ENCODE results near the gene EPG5. TPM values are rescaled to one million over a fixed set of nuclear protein-coding genes. Genes with fewer than 3 reads are reported as not detected.

Gene EPG5
- total RNA-seq, 1 donor from 2014 or later = 18.2 TPM

DNA sequence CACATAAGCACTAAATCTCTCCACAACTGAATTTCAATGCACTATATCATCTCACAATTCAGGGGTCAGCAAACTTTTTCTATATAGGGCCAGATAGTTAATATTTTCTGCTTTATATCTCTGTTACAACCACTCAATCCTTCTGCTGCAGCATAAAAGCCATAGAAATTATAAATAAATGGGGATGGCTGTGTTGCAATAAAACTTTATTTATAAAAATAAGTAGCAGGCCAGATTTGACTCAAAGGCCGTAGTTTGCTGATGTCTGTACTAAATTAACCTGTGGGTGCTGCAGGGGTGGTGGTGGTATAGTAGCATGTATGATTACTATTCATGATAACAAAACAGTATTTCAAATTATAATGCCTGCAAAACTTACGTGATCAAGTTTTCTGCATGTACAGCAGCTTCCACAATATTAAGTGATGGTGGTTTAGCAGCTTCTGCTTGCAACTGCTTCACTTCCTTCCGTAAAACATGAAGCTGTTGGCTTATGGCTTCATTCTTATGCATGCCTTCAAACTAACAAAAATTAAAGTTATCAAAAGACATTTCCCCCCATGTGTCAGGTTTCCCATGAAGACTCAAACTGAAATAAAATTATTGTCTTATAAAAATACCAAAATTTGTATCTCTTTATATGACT is 77.6 kb downstream of the EPG5 start:
- intact Hi-C loops (cut with micrococcal nuclease) = no loop called here
- TF ChIP-seq, protein P1, sequence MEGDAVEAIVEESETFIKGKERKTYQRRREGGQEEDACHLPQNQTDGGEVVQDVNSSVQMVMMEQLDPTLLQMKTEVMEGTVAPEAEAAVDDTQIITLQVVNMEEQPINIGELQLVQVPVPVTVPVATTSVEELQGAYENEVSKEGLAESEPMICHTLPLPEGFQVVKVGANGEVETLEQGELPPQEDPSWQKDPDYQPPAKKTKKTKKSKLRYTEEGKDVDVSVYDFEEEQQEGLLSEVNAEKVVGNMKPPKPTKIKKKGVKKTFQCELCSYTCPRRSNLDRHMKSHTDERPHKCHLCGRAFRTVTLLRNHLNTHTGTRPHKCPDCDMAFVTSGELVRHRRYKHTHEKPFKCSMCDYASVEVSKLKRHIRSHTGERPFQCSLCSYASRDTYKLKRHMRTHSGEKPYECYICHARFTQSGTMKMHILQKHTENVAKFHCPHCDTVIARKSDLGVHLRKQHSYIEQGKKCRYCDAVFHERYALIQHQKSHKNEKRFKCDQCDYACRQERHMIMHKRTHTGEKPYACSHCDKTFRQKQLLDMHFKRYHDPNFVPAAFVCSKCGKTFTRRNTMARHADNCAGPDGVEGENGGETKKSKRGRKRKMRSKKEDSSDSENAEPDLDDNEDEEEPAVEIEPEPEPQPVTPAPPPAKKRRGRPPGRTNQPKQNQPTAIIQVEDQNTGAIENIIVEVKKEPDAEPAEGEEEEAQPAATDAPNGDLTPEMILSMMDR (IDR thresholded peaks at IDR 0.05; ENCODE audit: borderline replicate concordance) = no peak
- H3K36me3 ChIP-seq = peaks cover 82% of the 10 kb centered on the region
- no peaks in the 10 kb centered on the region for H3K4me1 ChIP-seq
- DNase-seq = no peak
- no peak overlapping the region for H3K27ac ChIP-seq (replicated peaks)
- no peak overlapping the region for H3K4me3 ChIP-seq
- no peaks in the 10 kb centered on the region for H3K27me3 ChIP-seq (ENCODE audit: low read depth)
- no peaks in the 10 kb centered on the region for H3K9me3 ChIP-seq (replicated peaks)

DNA sequence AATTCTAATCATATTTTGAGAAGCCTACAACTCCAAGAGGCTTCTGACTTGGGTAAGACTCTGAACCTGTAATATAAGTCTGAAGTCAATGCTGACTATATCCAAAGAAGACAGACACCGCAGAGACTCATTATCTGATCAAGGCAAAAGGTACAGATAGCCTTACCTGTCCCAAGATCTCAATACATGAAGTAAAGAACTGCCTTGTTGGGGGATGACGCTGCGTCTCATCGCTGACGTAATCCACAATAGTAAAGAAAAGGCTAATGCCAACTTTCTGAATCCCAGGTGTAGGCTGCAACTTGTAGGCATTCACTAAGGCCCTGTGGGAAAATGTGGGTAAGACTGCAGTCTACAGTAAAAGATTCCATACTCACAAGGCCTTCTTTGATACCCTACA is 79.5 kb downstream of the EPG5 start:
- intact Hi-C loops (cut with micrococcal nuclease) = no loop called here
- DNase-seq = no peak
- H3K9me3 ChIP-seq (replicated peaks) = no peaks in the 10 kb centered on the region
- TF ChIP-seq, protein P1 (IDR thresholded peaks at IDR 0.05; ENCODE audit: borderline replicate concordance) = no peak
- H3K27ac ChIP-seq (replicated peaks) = no peak overlapping the region
- H3K27me3 ChIP-seq (ENCODE audit: low read depth) = no peaks in the 10 kb centered on the region
- H3K36me3 ChIP-seq = peaks cover 86% of the 10 kb centered on the region
- H3K4me3 ChIP-seq = no peak overlapping the region
- H3K4me1 ChIP-seq = no peaks in the 10 kb centered on the region

DNA sequence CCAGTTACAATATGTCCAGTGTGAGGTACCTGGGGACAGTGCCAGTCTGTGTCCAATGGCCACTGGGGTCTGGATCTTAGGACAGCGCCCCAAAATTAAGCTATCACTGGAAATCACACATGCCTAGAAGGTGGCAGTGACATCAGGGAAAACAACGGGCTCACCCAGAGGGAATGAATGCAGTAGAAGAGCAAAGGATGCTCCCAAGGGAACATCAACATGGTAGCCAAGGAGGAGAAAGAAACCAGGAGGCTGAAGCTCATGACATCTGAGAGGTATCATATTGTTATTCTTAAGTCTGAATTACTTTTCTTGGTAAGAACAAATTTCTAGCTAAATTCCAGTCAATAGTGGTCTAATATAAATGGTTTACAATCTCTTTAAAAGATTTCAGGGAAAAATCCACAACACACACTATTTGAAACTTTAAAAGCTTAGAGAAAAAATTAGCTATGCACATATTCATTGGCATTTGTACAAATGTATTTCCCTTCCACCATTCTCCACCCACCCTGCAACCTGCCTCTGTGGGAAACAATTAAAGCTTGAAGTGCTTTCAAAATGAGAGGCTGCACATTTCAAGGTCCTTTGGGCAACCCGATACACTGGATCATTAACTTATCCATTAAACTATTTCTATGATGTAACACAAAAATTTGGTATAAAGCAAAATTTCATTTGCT is 86.1 kb downstream of the EPG5 start:
- Histone ChIP-seq H3K36me3 (peaks cover 81% of the 10 kb centered on the region), H3K27me3 (ENCODE audit: low read depth) (no peaks in the 10 kb centered on the region), H3K4me3 (no peak overlapping the region), H3K4me1 (peaks cover 6% of the 10 kb centered on the region), H3K27ac (replicated peaks) (no peak overlapping the region), H3K9me3 (replicated peaks) (no peaks in the 10 kb centered on the region)
- TF ChIP-seq, protein P1 (IDR thresholded peaks at IDR 0.05; ENCODE audit: borderline replicate concordance) = no peak
- no peak for DNase-seq
- intact Hi-C loops (cut with micrococcal nuclease) = loop anchor here (2.0 kb wide), 1 partner anchor 190 kb away; no protein-coding TSS in a partner anchor

DNA sequence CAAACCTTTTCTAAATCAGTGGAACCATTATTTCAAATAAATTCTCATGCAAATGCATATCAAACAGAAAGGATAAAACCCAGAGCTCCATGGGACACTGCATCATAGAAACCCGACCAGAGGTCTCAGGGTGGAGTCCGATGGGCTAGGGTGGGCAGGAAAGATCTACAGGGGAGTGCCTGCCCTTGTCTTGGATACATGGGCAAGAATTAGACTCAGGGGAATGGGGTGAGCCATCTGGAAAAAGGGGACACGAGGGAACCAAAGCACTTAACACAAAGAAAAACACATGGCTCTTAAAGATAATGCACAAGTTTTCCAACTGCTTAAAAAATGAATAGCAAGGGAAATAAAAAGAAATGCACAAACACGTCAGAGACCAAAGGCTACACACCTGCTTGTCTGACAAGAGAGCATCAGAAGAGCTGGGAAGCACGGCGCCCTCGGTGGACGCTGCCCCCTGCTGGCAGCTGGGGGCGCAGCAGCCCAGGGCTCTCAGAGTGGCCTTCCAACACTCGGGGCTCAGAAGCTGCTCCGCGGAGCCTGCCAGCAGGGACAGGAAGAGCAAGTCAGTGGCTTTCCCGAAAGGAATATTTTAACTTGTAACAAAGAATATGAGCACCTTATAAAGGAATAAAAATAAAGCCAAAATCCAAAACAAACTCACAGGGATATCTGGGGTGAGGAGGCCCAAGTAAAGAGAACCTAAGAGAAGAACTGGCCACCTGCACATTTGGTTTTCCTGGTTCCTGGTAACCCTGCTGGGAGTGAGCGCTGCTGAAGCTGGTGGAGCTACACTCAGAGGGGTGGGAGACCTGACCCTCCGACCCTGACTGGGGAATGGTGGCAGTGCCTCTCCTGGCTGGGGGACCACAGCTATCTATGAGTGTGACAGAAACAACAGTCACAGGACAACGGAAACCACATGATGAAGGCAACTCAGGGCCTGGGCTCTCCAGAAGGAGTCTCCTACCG is 87.2 kb downstream of the EPG5 start:
- Histone ChIP-seq H3K27me3 (ENCODE audit: low read depth) (no peaks in the 10 kb centered on the region), H3K9me3 (replicated peaks) (no peaks in the 10 kb centered on the region), H3K36me3 (peaks cover 85% of the 10 kb centered on the region), H3K4me1 (peaks cover 6% of the 10 kb centered on the region), H3K27ac (replicated peaks) (no peak overlapping the region), H3K4me3 (no peak overlapping the region)
- intact Hi-C loops (cut with micrococcal nuclease) = loop anchor here (2.0 kb wide), 1 partner anchor 189 kb away; no protein-coding TSS in a partner anchor
- DNase-seq = peak; percentile 60
- TF ChIP-seq, protein P1 (IDR thresholded peaks at IDR 0.05; ENCODE audit: borderline replicate concordance) = peak; percentile 100

DNA sequence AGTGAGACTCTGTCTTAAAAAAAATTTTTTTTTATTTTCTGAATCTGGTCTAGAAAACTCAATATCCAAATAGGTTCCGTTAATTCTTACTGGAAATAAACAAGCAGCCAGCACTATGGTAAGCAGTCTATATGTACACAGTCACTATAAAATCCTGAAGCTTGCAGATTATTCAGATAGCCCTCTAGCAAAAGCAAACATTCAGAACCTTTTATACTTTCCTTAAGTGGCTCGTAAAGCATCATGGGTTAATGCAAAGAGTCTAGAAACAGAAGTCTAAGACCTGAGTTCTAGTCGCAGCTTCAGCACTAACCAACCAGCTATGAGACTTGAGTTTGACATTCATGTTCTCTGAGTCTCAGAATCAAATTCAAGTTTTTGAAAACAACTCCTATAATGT is 89.7 kb downstream of the EPG5 start:
- Histone ChIP-seq H3K36me3 (peaks cover 80% of the 10 kb centered on the region), H3K4me1 (peaks cover 6% of the 10 kb centered on the region), H3K4me3 (no peak overlapping the region), H3K27me3 (ENCODE audit: low read depth) (no peaks in the 10 kb centered on the region), H3K9me3 (replicated peaks) (no peaks in the 10 kb centered on the region), H3K27ac (replicated peaks) (no peak overlapping the region)
- DNase-seq = no peak
- TF ChIP-seq, protein P1 (IDR thresholded peaks at IDR 0.05; ENCODE audit: borderline replicate concordance) = no peak
- intact Hi-C loops (cut with micrococcal nuclease) = no loop called here

Data from left ventricle myocardium inferior (tissue), 1 donor.